Measurements from ENCODE around the gene FBXW9. TPM values are rescaled to one million over a fixed set of nuclear protein-coding genes. Genes with fewer than 3 reads are reported as not detected.
"Not testable (repeated sequence)": the region's sequence is repeated elsewhere in the genome, so short reads cannot be mapped to it uniquely, and the experiment has no call there.

FBXW9 gene
- total RNA-seq, 1 experiment from 2014 or later: 6.7 TPM

GRCh38 chr19:12681074-12681987 lies 15.1 kb downstream of the FBXW9 start, which contains the start of gene DHPS:
Gene DHPS, minus strand, starts transcription at chr19:12681880. Its CDS starts 114 bp downstream, at chr19:12681766.
- Mint-ChIP-seq H3K36me3 (ENCODE audit: insufficient read depth, unreplicated experiment) (peaks cover 45% of the 10 kb centered on the region), H3K27ac (ENCODE audit: unreplicated experiment) (peak within 1 kb of the TSS; percentile 63), H3K9me3 (ENCODE audit: low read depth, unreplicated experiment) (no peaks in the 10 kb centered on the region), H3K4me1 (ENCODE audit: low read depth, unreplicated experiment) (peaks cover 8% of the 10 kb centered on the region), H3K27me3 (ENCODE audit: unreplicated experiment) (no peaks in the 10 kb centered on the region), H3K4me3 (ENCODE audit: low read depth, unreplicated experiment) (peak within 1 kb of the TSS; percentile 87)
- TF ChIP-seq, protein P1, sequence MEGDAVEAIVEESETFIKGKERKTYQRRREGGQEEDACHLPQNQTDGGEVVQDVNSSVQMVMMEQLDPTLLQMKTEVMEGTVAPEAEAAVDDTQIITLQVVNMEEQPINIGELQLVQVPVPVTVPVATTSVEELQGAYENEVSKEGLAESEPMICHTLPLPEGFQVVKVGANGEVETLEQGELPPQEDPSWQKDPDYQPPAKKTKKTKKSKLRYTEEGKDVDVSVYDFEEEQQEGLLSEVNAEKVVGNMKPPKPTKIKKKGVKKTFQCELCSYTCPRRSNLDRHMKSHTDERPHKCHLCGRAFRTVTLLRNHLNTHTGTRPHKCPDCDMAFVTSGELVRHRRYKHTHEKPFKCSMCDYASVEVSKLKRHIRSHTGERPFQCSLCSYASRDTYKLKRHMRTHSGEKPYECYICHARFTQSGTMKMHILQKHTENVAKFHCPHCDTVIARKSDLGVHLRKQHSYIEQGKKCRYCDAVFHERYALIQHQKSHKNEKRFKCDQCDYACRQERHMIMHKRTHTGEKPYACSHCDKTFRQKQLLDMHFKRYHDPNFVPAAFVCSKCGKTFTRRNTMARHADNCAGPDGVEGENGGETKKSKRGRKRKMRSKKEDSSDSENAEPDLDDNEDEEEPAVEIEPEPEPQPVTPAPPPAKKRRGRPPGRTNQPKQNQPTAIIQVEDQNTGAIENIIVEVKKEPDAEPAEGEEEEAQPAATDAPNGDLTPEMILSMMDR (IDR thresholded peaks at IDR 0.05; ENCODE audit: unreplicated experiment): no peak
- peak; percentile 81 for DNase-seq
- CTCF ChIA-PET: interaction anchor here (0.6 to 1.4 kb wide), 2 partner anchors 9 to 500 kb away, joined by 3 to 4 read pairs; no protein-coding TSS in a partner anchor
- BruUV-seq (replicated peaks): TSS peak; percentile 80
- intact Hi-C loops (cut with micrococcal nuclease; ENCODE audit: unreplicated experiment): no loop called here

- CTCF ChIA-PET: no interaction called here
- Mint-ChIP-seq H3K27me3 (ENCODE audit: unreplicated experiment) (no peaks in the 10 kb centered on the region), H3K9me3 (ENCODE audit: low read depth, unreplicated experiment) (no peaks in the 10 kb centered on the region), H3K4me1 (ENCODE audit: low read depth, unreplicated experiment) (peaks cover 8% of the 10 kb centered on the region), H3K27ac (ENCODE audit: unreplicated experiment) (no peak overlapping the region), H3K4me3 (ENCODE audit: low read depth, unreplicated experiment) (no peak overlapping the region), H3K36me3 (ENCODE audit: insufficient read depth, unreplicated experiment) (peaks cover 54% of the 10 kb centered on the region)
- no peak for DNase-seq
- intact Hi-C loops (cut with micrococcal nuclease; ENCODE audit: unreplicated experiment): no loop called here
- BruUV-seq (replicated peaks): no TSS peak
- TF ChIP-seq, protein P1 (IDR thresholded peaks at IDR 0.05; ENCODE audit: unreplicated experiment): no peak
Observed at GRCh38 chr19:12680034-12680433, 16.4 kb downstream of the FBXW9 start.

DNA sequence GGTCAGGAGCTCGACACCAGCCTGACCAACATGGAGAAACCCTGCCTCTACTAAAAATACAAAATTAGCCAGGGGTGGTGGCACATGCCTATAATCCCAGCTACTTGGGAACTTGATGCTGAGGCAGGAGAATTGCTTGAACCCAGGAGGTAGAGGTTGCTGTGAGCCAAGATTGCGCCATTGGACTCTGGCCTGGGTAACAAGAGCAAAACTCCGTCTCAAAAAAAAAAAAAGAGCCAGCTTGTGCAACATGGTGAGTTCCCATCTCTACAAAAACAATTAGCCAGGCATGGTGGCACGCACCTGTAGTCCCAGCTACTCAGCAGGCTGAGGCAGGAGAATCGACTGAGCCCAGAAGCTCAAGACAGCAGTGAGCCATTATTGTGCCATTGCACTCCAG lies 18.4 kb downstream of the FBXW9 start:
- H3K27ac Mint-ChIP-seq (ENCODE audit: unreplicated experiment); H3K9me3 Mint-ChIP-seq (ENCODE audit: low read depth, unreplicated experiment); H3K4me3 Mint-ChIP-seq (ENCODE audit: low read depth, unreplicated experiment); H3K27me3 Mint-ChIP-seq (ENCODE audit: unreplicated experiment); H3K4me1 Mint-ChIP-seq (ENCODE audit: low read depth, unreplicated experiment); BruUV-seq (replicated peaks); DNase-seq; intact Hi-C loops (cut with micrococcal nuclease; ENCODE audit: unreplicated experiment): not testable (repeated sequence)
- peaks cover 52% of the 10 kb centered on the region for H3K36me3 Mint-ChIP-seq (ENCODE audit: insufficient read depth, unreplicated experiment)
- CTCF ChIA-PET: interaction anchor here (0.6 kb wide), 1 partner anchor 240 kb away, joined by 5 read pairs; no protein-coding TSS in a partner anchor

GRCh38 chr19:12676928-12677327 lies 19.5 kb downstream of the FBXW9 start:
- Mint-ChIP-seq H3K36me3 (ENCODE audit: insufficient read depth, unreplicated experiment) (peaks cover 52% of the 10 kb centered on the region), H3K27ac (ENCODE audit: unreplicated experiment) (no peak overlapping the region), H3K4me1 (ENCODE audit: low read depth, unreplicated experiment) (peaks cover 12% of the 10 kb centered on the region), H3K9me3 (ENCODE audit: low read depth, unreplicated experiment) (no peaks in the 10 kb centered on the region), H3K4me3 (ENCODE audit: low read depth, unreplicated experiment) (no peak overlapping the region), H3K27me3 (ENCODE audit: unreplicated experiment) (no peaks in the 10 kb centered on the region)
- no peak for DNase-seq
- intact Hi-C loops (cut with micrococcal nuclease; ENCODE audit: unreplicated experiment): no loop called here
- BruUV-seq (replicated peaks): no TSS peak
- CTCF ChIA-PET: interaction anchor here (0.6 kb wide), 1 partner anchor 59 kb away, joined by 3 read pairs; no protein-coding TSS in a partner anchor
- TF ChIP-seq, protein P1 (IDR thresholded peaks at IDR 0.05; ENCODE audit: unreplicated experiment): no peak

Measured in Calu3 (cell line).